HG03196 (cell line): Measurements from ENCODE around the gene NELL1.

Source experiments
- ATAC-seq: cut with Tn5 transposase; IDR thresholded peaks from one replicate; pipeline ENCODE4 v1.9.1; 2021; ENCODE audit not compliant: unreplicated experiment

The NELL1 gene

GRCh38 chr11:21622995-21623394 is 953.6 kb downstream of the NELL1 start:
- no peak for ATAC-seq
